ENCODE results near the gene BRCA1.
"Not testable (repeated sequence)": the region's sequence is repeated elsewhere in the genome, so short reads cannot be mapped to it uniquely, and the experiment has no call there.

The BRCA1 gene

DNA sequence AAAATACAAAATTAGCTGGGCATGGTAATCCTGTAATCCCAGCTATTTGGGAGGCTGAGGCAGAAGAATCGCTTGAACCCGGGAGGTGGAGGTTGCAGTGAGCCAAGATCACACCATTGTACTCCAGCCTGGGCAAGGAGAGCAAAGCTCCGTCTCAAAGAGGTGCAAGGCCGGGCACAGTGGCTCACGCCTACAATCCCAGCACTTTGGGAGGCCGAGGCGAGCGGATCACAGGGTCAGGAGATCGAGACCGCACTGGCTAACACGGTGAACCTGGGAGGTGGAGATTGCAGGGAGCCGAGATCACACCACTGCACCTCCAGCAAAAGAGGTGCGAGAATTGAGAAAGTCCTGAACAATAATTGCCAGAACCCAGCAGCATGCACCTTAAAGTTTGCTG is 124.3 kb downstream of the BRCA1 start:
- not testable (repeated sequence) for DNase-seq

DNA sequence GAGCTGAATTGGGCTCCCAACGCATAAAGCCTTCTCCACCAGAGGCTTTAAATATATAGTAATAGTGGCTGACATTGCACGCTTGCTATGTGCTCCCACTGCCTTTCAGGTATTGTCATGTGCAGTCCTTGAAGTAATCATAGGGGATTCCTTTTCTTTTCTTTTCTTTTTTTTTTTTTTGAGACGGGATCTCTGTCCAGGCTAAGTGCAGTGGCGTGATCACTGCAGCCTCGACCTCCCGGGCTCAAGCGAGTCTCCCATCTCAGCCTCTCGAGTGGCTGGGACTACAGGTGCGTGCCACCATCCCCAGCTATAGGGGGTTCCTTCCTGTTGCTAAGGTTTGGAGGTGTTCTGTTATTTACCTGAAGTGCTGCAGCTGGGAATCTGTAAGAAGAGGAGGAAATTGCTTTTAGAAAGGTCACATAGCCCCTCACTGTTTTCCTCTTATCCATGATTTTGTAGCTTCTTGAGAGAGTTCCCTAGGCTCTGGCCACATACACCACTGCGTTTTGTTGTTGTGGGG is 126.1 kb downstream of the BRCA1 start:
- no peak for DNase-seq

DNA sequence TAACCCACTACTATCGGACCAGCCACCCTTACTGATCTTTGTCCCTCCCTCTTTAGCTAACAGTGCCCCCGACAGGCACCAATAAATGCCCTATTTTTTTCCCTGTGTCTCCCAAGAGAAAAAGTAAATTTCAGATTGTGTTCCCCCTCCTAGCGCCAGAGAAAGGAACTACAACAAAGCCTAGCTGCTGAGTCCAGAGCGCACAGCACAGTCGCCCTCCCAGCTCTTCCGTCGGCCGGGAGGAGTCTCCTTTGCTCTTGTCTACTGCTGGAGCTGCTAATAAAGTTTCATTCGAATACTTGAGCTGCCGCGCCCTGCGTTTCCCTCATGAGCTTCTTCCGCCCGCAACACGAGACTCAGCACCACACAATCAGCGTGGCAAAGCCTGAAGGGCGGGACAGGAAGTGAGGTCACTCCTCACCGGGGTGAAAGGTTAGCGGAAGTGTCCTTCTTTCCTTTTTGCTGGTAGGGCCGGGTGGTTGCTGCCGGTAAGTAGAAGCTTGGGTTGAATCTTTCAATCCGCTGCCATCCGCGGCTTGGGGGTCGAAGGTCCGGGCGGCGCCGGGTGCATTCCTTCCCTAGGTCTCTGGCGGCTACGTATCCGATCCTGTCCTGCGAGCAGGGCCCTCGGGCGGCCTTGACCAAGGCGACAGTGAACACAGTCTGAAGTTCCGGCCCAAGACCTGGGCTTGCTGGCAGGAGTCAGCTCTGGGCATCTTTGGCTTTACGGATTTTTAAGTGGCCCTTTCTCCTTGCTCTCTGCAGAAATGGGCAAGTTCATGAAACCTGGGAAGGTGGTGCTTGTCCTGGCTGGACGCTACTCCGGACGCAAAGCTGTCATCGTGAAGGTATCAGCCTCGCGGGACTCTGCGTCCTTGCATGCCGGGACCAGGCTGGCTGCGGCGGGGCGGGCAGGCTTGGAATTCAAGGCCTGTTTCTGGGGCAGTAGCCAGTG is 126.9 kb downstream of the BRCA1 start, which contains the start of gene RPL27:
RPL27 (plus strand) TSS at position 436 of the 955 bp plus-strand sequence; CDS start at position 768, 332 bp downstream.
- peak; percentile 98 to 100 (median 99) for DNase-seq

DNA sequence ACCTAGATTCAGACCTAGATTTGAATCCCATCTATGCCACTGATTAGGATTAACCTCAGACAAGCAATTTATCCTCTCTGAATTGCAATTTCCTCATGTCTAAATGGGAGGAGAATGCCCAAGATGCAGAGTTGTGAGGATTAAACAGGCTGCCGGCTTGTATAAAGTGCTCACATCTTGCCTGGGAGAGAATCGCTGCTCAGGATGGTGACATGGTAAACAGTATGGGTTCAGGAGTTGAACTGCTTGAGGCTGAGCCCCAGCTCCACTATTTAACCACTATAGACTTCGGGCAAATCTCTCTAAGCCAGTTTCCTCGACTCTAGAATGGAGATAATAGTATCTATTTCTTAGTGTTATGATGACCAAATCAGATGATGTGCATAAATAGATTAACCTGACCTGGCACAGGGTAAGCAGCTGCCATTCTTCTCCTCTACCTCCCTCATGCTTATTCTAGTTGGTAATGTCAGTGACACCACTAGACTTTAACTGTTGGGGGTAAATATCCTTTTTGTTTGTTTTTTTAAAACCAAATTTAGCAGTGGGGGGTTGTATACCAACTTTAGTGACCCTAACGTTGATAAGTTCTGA is 127.7 kb downstream of the BRCA1 start:
- no peak for DNase-seq

Data from suppressor macrophage (primary cell).